Thoracic aorta (tissue), 2 donors: ENCODE results near the gene ATXN10. TPM values are rescaled to one million over a fixed set of nuclear protein-coding genes. Genes with fewer than 3 reads are reported as not detected.
A peak's percentile ranks its signal among the peaks of the same experiment; 100 is the strongest.

ENCODE experiments used
- ATAC-seq: fragments of 150-250 bp; one replicate; pipeline ENCODE4 v1.8.0; 2017; ENCODE audit warnings: low read depth; ENCODE audit not compliant: insufficient number of reproducible peaks, low FRiP score
- DNase-seq: peaks from one replicate; pipeline ENCODE4 v3.0.0-alpha.2; 2020; ENCODE audit warnings: low spot score
- H3K27ac ChIP-seq, 2 donors: fragments of 200-600 bp; sonication (generic); 1 replicate in 1 of 2; 2 replicates in 1 of 2; pipeline ENCODE4 v1.5.1; 2016; ENCODE audit warnings: mild to moderate bottlenecking in 2 of 2, moderate library complexity in 2 of 2
- H3K27me3 ChIP-seq: fragments of 200-600 bp; sonication (generic); replicated peaks from 2 replicates; pipeline ENCODE4 v1.6.0; 2016; ENCODE audit warnings: mild to moderate bottlenecking; ENCODE audit not compliant: insufficient read depth
- H3K36me3 ChIP-seq: fragments of 200-600 bp; sonication (generic); one replicate; pipeline ENCODE4 v1.5.1; 2016
- H3K4me1 ChIP-seq, 2 donors: fragments of 200-600 bp; sonication (generic); 1 replicate in 1 of 2; 2 replicates in 1 of 2; pipeline versions ENCODE4 v1.5.1 to v1.6.0; 2016; ENCODE audit warnings: low read depth in 2 of 2, mild to moderate bottlenecking in 1 of 2; ENCODE audit not compliant: control insufficient read depth in 1 of 2
- H3K4me3 ChIP-seq: fragments of 200-600 bp; sonication (generic); 2 replicates; pipeline ENCODE4 v1.5.1; 2016; ENCODE audit warnings: mild to moderate bottlenecking
- H3K9me3 ChIP-seq: fragments of 200-600 bp; sonication (generic); 2 replicates; pipeline ENCODE4 v1.5.1; 2016
- CTCF ChIP-seq: fragments of 200-600 bp; sonication (generic); IDR thresholded peaks from one replicate; pipeline ENCODE4 v1.5.1; 2019; ENCODE audit warnings: antibody characterized with exemption
- total RNA-seq, 2 donors: library from RNA; depleted of rRNA; stranded (reverse); fragments of >200 nt; gene quantifications; one replicate each; pipeline versions ENCODE4 v1.1.0 to v1.2.3, GENCODE V29; 2016

The ATXN10 gene
- total RNA-seq, 2 donors from 2014 or later = 52.9 to 164 TPM

DNA sequence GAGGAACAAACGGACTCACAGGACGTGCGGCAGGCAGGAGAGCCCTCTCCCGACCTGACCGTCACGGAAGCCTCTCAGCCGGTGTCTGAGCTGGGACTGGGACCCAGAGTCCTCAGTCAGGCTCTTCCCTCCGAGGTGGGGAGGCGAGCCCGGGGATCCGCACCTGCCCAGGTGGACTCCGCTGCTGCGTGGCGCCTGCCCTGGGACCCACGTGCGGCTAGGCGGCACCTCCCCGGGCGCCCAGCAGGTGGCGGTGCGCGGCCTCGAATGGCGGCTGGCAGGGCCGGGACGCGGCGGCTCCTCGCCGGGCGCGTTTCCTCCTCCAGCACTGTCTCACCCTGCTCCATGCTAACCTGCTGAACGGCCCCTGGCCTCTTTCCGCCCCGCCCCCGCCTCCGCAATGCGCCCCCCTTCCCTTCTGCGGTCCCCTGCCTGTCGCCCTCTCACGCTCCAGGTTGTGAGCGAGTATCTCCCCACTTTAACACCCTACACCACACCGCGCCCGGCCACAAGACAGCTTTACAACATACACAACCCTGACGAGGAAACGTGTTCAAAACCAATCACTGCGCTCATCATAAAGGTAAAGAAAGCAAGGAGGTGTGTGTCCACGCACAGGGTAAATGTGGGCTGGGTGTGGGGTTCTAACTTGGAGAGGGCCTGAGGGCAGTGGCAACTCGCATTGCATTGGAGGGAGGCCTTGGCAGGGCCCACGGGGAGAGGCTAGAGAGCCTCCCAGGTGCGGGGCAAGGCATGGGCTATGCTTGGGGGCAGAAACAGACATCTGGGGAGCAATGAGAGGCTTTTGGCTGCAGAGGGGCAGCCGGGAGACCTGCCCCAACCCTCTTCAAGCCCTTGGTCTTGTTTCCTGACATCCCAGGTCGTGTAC is 25.9 kb upstream of the ATXN10 start:
- H3K27me3 ChIP-seq = no peaks in the 10 kb centered on the region
- H3K36me3 ChIP-seq = no peaks in the 10 kb centered on the region
- DNase-seq (no peak), ATAC-seq (no peak)
- peak; percentile 99 for TF ChIP-seq CTCF
- peak overlapping the region; percentile 15 for H3K4me3 ChIP-seq
- peaks cover 0 to 8% of the 10 kb centered on the region in 2 donors for H3K4me1 ChIP-seq
- H3K27ac ChIP-seq = no peak overlapping the region
- H3K9me3 ChIP-seq = no peaks in the 10 kb centered on the region

- Histone ChIP-seq H3K27ac (no peak overlapping the region), H3K4me1 (peaks cover 0 to 8% of the 10 kb centered on the region in 2 donors), H3K27me3 (no peaks in the 10 kb centered on the region), H3K36me3 (no peaks in the 10 kb centered on the region), H3K9me3 (no peaks in the 10 kb centered on the region), H3K4me3 (no peak overlapping the region)
- DNase-seq = no peak
- no peak for ATAC-seq
- no peak for TF ChIP-seq CTCF
Measured at GRCh38 chr22:45647532-45648225, 24.0 kb upstream of the ATXN10 start.

GRCh38 chr22:45648301-45649117 is 23.1 kb upstream of the ATXN10 start:
- TF ChIP-seq CTCF = no peak
- no peaks in the 10 kb centered on the region for H3K27me3 ChIP-seq
- DNase-seq = no peak

GRCh38 chr22:45649809-45650208 is 21.8 kb upstream of the ATXN10 start:
- H3K4me3 ChIP-seq = no peak overlapping the region
- no peaks in the 10 kb centered on the region for H3K36me3 ChIP-seq
- no peak for TF ChIP-seq CTCF
- DNase-seq (no peak), ATAC-seq (no peak)
- no peak overlapping the region for H3K27ac ChIP-seq
- no peaks in the 10 kb centered on the region for H3K27me3 ChIP-seq
- H3K9me3 ChIP-seq = no peaks in the 10 kb centered on the region
- H3K4me1 ChIP-seq = peaks cover 0 to 8% of the 10 kb centered on the region in 2 donors

More at GRCh38 chr22:45648301-45649117, 23.1 kb upstream of the ATXN10 start:
- ATAC-seq = no peak
- H3K9me3 ChIP-seq = no peaks in the 10 kb centered on the region
- H3K36me3 ChIP-seq = no peaks in the 10 kb centered on the region
- peaks cover 0 to 8% of the 10 kb centered on the region in 2 donors for H3K4me1 ChIP-seq
- H3K4me3 ChIP-seq = no peak overlapping the region
- H3K27ac ChIP-seq = no peak overlapping the region
